Spleen (tissue), 11 donors: Measurements from ENCODE around the gene FAM171A1. TPM values are rescaled to one million over a fixed set of nuclear protein-coding genes. Genes with fewer than 3 reads are reported as not detected.

Source experiments
- DNase-seq: peaks from one replicate; pipeline ENCODE4 v3.0.0-alpha.2; 2020
- H3K27ac ChIP-seq, 8 donors: fragments of 200-600 bp; sonication (generic) in 7 of 8; 1 replicate in 4 of 8; 2 replicates in 4 of 8; pipeline versions ENCODE4 v1.5.0 to v1.8.0; 2016 to 2021; ENCODE audit warnings: inconsistent platforms in 4 of 8, mild to moderate bottlenecking in 4 of 8, moderate library complexity in 1 of 8
- H3K27me3 ChIP-seq, 7 donors: fragments of 200-600 bp; sonication (generic) in 6 of 7; replicated peaks in 1 of 7; 1 replicate in 4 of 7; 2 replicates in 3 of 7; pipeline versions ENCODE4 v1.5.0 to v1.8.0; 2016 to 2021; ENCODE audit warnings: inconsistent platforms in 3 of 7, mild to moderate bottlenecking in 1 of 7
- H3K36me3 ChIP-seq, 6 donors: fragments of 200-600 bp; sonication (generic) in 5 of 6; 1 replicate in 4 of 6; 2 replicates in 2 of 6; pipeline versions ENCODE4 v1.5.0 to v1.8.0; 2016 to 2021; ENCODE audit warnings: inconsistent platforms in 2 of 6
- H3K4me1 ChIP-seq, 6 donors: fragments of 200-600 bp; sonication (generic) in 5 of 6; 1 replicate in 3 of 6; 2 replicates in 3 of 6; pipeline versions ENCODE4 v1.5.0 to v1.8.0; 2016 to 2021; ENCODE audit warnings: inconsistent platforms in 3 of 6
- H3K4me3 ChIP-seq, 8 donors: fragments of 200-600 bp; sonication (generic) in 7 of 8; 1 replicate in 4 of 8; 2 replicates in 4 of 8; pipeline versions ENCODE4 v1.5.0 to v1.8.0; 2016 to 2021; ENCODE audit warnings: inconsistent platforms in 4 of 8, mild to moderate bottlenecking in 4 of 8, moderate library complexity in 2 of 8
- H3K9me3 ChIP-seq, 8 donors: fragments of 200-600 bp; sonication (generic) in 7 of 8; 1 replicate in 4 of 8; 2 replicates in 4 of 8; pipeline versions ENCODE4 v1.5.0 to v1.8.0; 2016 to 2021; ENCODE audit warnings: inconsistent platforms in 4 of 8
- POLR2A ChIP-seq, 3 donors: fragments of 450-650 bp; IDR thresholded peaks; one replicate each; pipeline ENCODE4 v1.5.1; 2017; ENCODE audit warnings: antibody characterized with exemption in 3 of 3, mild to moderate bottlenecking in 1 of 3
- POLR2AphosphoS5 ChIP-seq, 3 donors: sonication (generic); formaldehyde crosslinking; IDR thresholded peaks; one replicate each; pipeline ENCODE4 v1.5.1; 2017; ENCODE audit warnings: antibody characterized with exemption in 3 of 3
- WGBS, 5 donors: extraction: QIAGEN DNeasy Blood & Tissue Kit in 3 of 5; methylation state at CpG; one replicate each; pipeline versions ENCODE4 v1.1.5 to v1.1.7; 2013 to 2018; 5-methylcytosine and 5-hydroxymethylcytosine counted together
- intact Hi-C: fragments of 100-400 bp; cut with DNase I; formaldehyde crosslinking; loops from one replicate; pipeline ENCODE4 v1.15.0; 2023; ENCODE audit warnings: low total_unique reads
- polyA plus RNA-seq, 3 donors: library from polyadenylated mRNA; stranded (reverse); fragments of 200-250 nt; gene quantifications; one replicate each; pipeline ENCODE4 v1.2.1, GENCODE V29; 2013
- total RNA-seq, 7 donors: library from RNA; depleted of rRNA in 3 of 7; stranded (reverse); fragments of >200 nt in 3 of 7; fragmentation: NEBNext Ultra II Directional in 4 of 7; extraction: Animal tissue kit (Norgen Biotek cat#: 25700) in 4 of 7; gene quantifications; one replicate each; pipeline versions ENCODE4 v1.1.0 to v1.2.1, GENCODE V29; 2016 to 2021
- TF ChIP-seq, protein P1 (sequence below), 11 experiments: fragments of 200-600 bp in 7 of 11; fragments of 450-650 bp in 4 of 11; sonication (generic) in 4 of 11; IDR thresholded peaks in 8 of 11; conservative IDR thresholded peaks in 3 of 11; 1 replicate in 7 of 11; 2 replicates in 4 of 11; pipeline versions ENCODE4 v1.4.0 to v1.8.0; 2016 to 2021; ENCODE audit warnings: antibody characterized with exemption in 11 of 11, inconsistent platforms in 4 of 11, mild to moderate bottlenecking in 1 of 11
- donor health status: healthy with polysubstance abuse.
- donor health status: DM: no; HTN: no; CAD: no; lungs with moderate emphysema.
- donor health status: DM: no; HTN: no; CAD: no.
- donor health status: Bipolar disorder and iron deficiency.
- donor health status: healthy.
- donor health status: DM: no; HTN: no; CAD: no.
- donor health status: DM: yes; HTN: yes; CAD: no.

Gene FAM171A1
- total and polyA plus RNA-seq, 10 donors: 3.5 to 34.0 (median 19.6) TPM

DNA sequence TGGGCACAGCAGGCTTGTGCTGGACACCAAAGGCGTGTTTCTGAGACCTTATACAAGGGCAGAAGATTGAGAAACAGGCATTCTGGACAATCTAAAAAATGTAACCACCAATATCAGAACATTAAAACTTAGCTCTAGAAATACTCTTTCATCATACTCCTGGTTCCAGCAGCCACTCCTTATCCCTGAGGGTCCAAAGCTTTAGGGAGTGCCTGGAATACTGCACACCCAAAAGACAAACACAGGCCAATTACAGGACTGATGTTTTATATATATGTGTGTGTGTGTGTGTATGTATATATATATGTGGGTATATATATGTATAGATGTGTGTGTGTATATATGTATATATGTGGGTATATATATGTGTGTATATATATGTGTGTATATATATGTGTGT lies 39.6 kb downstream of the FAM171A1 start:
- intact Hi-C loops: no loop called here
- Histone ChIP-seq H3K27me3 (no peaks in the 10 kb centered on the region), H3K4me3 (no peak overlapping the region), H3K36me3 (no peaks in the 10 kb centered on the region), H3K9me3 (no peaks in the 10 kb centered on the region), H3K4me1 (no peaks in the 10 kb centered on the region), H3K27ac (no peak overlapping the region)
- WGBS, 5 donors: 82 to 100% (median 83%) methylated on average over 1 of the region's 1 CpG
- no peak for TF ChIP-seq POLR2A (IDR thresholded peaks at IDR 0.05)
- TF ChIP-seq POLR2AphosphoS5 (IDR thresholded peaks at IDR 0.05): no peak
- TF ChIP-seq, protein P1, sequence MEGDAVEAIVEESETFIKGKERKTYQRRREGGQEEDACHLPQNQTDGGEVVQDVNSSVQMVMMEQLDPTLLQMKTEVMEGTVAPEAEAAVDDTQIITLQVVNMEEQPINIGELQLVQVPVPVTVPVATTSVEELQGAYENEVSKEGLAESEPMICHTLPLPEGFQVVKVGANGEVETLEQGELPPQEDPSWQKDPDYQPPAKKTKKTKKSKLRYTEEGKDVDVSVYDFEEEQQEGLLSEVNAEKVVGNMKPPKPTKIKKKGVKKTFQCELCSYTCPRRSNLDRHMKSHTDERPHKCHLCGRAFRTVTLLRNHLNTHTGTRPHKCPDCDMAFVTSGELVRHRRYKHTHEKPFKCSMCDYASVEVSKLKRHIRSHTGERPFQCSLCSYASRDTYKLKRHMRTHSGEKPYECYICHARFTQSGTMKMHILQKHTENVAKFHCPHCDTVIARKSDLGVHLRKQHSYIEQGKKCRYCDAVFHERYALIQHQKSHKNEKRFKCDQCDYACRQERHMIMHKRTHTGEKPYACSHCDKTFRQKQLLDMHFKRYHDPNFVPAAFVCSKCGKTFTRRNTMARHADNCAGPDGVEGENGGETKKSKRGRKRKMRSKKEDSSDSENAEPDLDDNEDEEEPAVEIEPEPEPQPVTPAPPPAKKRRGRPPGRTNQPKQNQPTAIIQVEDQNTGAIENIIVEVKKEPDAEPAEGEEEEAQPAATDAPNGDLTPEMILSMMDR (IDR thresholded peaks at IDR 0.05 in 8 of 11, conservative IDR thresholded peaks at IDR 0.05 in 3 of 11): no peak
- no peak for DNase-seq

DNA sequence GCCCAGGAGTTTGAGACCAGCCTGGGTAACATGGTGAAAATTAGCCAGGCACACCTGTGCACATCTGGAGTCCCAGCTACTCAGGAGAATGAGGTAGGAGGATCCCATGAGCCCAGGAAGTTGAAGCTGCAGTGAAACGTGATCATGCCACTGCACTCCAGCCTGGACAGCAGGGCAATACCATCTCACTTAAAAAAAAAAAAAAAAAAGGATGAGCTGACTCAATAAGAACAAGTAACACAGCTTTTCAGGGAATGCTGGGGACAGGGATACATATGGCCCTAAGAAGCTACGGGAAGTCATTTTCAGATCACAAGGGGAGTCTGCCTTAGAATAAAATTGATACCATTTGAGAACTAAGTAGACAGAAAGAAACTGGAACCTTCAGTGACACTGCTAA lies 41.7 kb downstream of the FAM171A1 start:
- no peak overlapping the region for H3K4me3 ChIP-seq
- TF ChIP-seq, protein P1 (IDR thresholded peaks at IDR 0.05 in 8 of 11, conservative IDR thresholded peaks at IDR 0.05 in 3 of 11): no peak
- no peak for TF ChIP-seq POLR2A (IDR thresholded peaks at IDR 0.05)
- TF ChIP-seq POLR2AphosphoS5 (IDR thresholded peaks at IDR 0.05): no peak
- 65 to 77% (median 68%) methylated on average over 2 of the region's 2 CpGs for WGBS, 5 donors
- intact Hi-C loops: no loop called here
- no peak for DNase-seq
- no peaks in the 10 kb centered on the region for H3K27me3 ChIP-seq
- H3K4me1 ChIP-seq: no peaks in the 10 kb centered on the region
- H3K27ac ChIP-seq: no peak overlapping the region
- H3K36me3 ChIP-seq: no peaks in the 10 kb centered on the region
- no peaks in the 10 kb centered on the region for H3K9me3 ChIP-seq

DNA sequence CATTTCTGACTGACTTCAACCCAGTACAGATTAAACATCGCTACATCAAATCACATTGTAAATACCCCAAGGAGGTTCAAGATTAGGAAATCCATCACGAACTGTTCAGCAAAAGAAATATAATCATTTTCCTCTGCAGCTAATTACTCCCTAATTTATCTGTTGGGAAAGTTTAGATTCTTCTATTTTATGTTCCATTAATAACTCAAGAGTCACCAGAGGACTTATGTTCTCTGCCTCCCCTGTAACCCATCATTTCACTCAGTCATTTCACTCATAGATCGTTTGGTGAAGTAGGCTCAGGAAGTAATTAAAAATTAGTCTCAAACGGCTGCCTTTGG lies 45.2 kb downstream of the FAM171A1 start:
- intact Hi-C loops: no loop called here
- 42 to 53% (median 46%) methylated on average over 4 of the region's 4 CpGs for WGBS, 5 donors

DNA sequence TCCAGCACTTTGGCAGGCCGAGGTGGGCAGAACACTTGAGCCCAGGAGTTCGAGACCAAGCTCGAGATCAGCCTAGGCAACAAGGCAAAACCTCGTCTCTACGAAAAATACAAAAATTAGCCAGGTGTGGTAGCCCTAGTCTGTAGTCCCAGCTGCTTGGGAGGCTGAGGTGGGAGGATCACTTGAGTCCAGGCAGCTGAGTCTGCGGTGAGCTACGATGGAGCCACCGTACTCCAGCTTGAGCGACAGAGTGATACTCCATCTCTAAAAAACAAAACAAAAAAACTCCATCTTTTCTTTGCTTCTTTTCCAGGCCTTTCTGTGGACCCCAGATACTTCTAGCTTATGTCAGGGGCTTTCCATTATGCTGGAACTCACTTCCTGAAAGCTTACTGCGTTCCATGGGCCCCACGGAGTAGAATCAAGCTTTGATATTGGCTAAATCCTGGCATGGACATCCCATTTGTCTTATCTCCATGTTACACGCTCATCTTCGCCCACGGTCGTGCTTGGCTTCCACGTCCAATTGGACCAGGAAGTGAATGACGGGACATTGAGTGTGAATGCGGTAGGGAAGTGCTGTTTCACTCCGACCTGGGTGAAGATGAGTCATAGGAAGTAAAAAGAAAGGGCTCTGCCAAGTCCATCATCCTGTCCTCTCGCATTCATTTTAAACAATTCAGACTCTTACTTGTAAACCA lies 45.7 kb downstream of the FAM171A1 start:
- peak in 1 of 3 donors; percentile 60 for TF ChIP-seq POLR2AphosphoS5 (IDR thresholded peaks at IDR 0.05)
- TF ChIP-seq, protein P1 (IDR thresholded peaks at IDR 0.05 in 8 of 11, conservative IDR thresholded peaks at IDR 0.05 in 3 of 11): no peak
- no peak for DNase-seq
- Histone ChIP-seq H3K9me3 (no peaks in the 10 kb centered on the region), H3K4me3 (no peak overlapping the region), H3K27ac (peak overlapping the region in 4 of 8 donors; percentile 2 to 46 (median 44)), H3K36me3 (no peaks in the 10 kb centered on the region), H3K27me3 (no peaks in the 10 kb centered on the region), H3K4me1 (no peaks in the 10 kb centered on the region)
- intact Hi-C loops: no loop called here
- 71 to 76% (median 72%) methylated on average over 20 of the region's 20 CpGs for WGBS, 5 donors

More for the DNA sequence above, 45.2 kb downstream of the FAM171A1 start:
- H3K4me1 ChIP-seq: no peaks in the 10 kb centered on the region
- DNase-seq: no peak
- no peak overlapping the region for H3K4me3 ChIP-seq
- no peaks in the 10 kb centered on the region for H3K9me3 ChIP-seq
- no peaks in the 10 kb centered on the region for H3K36me3 ChIP-seq
- H3K27me3 ChIP-seq: no peaks in the 10 kb centered on the region
- H3K27ac ChIP-seq: peak overlapping the region in 3 of 8 donors; percentile 2 to 46 (median 43)
- TF ChIP-seq, protein P1 (IDR thresholded peaks at IDR 0.05 in 8 of 11, conservative IDR thresholded peaks at IDR 0.05 in 3 of 11): no peak
- TF ChIP-seq POLR2AphosphoS5 (IDR thresholded peaks at IDR 0.05): no peak
- TF ChIP-seq POLR2A (IDR thresholded peaks at IDR 0.05): no peak
